Loucy (cell line): ENCODE data around the gene IER2.
A peak's percentile ranks its signal among the peaks of the same experiment; 100 is the strongest.
"Not testable (repeated sequence)": the region's sequence is repeated elsewhere in the genome, so short reads cannot be mapped to it uniquely, and the experiment has no call there.

Source experiments
- H2AFZ ChIP-seq: fragments of 200-600 bp; sonication (generic); 2 replicates; pipeline ENCODE4 v1.6.0; 2016; ENCODE audit warnings: antibody characterized with exemption, mild to moderate bottlenecking, low read length, moderate library complexity
- H3F3A ChIP-seq: fragments of 200-600 bp; 2 replicates; pipeline ENCODE4 v1.6.0; 2016; ENCODE audit warnings: antibody characterized with exemption, low read depth, mild to moderate bottlenecking
- H3K27me3 ChIP-seq: fragments of 200-600 bp; sonication (generic); 2 replicates; pipeline ENCODE4 v1.6.1; 2014; ENCODE audit warnings: low read length, mild to moderate bottlenecking; ENCODE audit not compliant: insufficient read depth, poor library complexity, severe bottlenecking
- H3K36me3 ChIP-seq: fragments of 200-600 bp; sonication (generic); 2 replicates; pipeline ENCODE4 v1.6.1; 2016; ENCODE audit warnings: low read length; ENCODE audit not compliant: insufficient read depth
- H3K4me1 ChIP-seq: fragments of 200-600 bp; sonication (generic); 2 replicates; pipeline ENCODE4 v1.5.1; 2014; ENCODE audit warnings: low read length, mild to moderate bottlenecking; ENCODE audit not compliant: insufficient read depth, poor library complexity, severe bottlenecking
- H3K4me2 ChIP-seq: fragments of 200-600 bp; sonication (generic); 2 replicates; pipeline ENCODE4 v1.6.0; 2014; ENCODE audit warnings: antibody characterized with exemption, low read length, low read depth, mild to moderate bottlenecking; ENCODE audit not compliant: poor library complexity, severe bottlenecking
- H3K4me3 ChIP-seq: fragments of 200-600 bp; sonication (generic); 2 replicates; pipeline ENCODE4 v1.5.1; 2014; ENCODE audit warnings: low read length, mild to moderate bottlenecking, mixed read lengths; ENCODE audit not compliant: poor library complexity, severe bottlenecking
- H3K79me2 ChIP-seq: fragments of 200-600 bp; sonication (generic); 2 replicates; pipeline ENCODE4 v1.6.1; 2014; ENCODE audit warnings: low read length; ENCODE audit not compliant: insufficient read depth
- H3K9ac ChIP-seq: fragments of 200-600 bp; sonication (generic); 2 replicates; pipeline ENCODE4 v1.6.0; 2014; ENCODE audit warnings: mild to moderate bottlenecking, low read depth, low read length, moderate library complexity; ENCODE audit not compliant: poor library complexity, severe bottlenecking
- H3K9me2 ChIP-seq: fragments of 200-600 bp; sonication (generic); replicated peaks from 2 replicates; pipeline ENCODE4 v1.6.1; 2016; ENCODE audit warnings: low read depth, low read length, mixed read lengths
- H3K9me3 ChIP-seq: fragments of 200-600 bp; sonication (generic); 2 replicates; pipeline ENCODE4 v1.6.1; 2014; ENCODE audit warnings: mild to moderate bottlenecking, antibody characterized with exemption, low read length, low read depth; ENCODE audit not compliant: insufficient read depth
- H4K20me1 ChIP-seq: fragments of 200-600 bp; sonication (generic); 2 replicates; pipeline ENCODE4 v1.6.0; 2014; ENCODE audit warnings: antibody characterized with exemption, low read length, mild to moderate bottlenecking; ENCODE audit not compliant: insufficient read depth, poor library complexity, severe bottlenecking
- EZH2phosphoT487 ChIP-seq: fragments of 200-600 bp; IDR thresholded peaks from 2 replicates; pipeline ENCODE4 v1.6.1; 2018; ENCODE audit warnings: antibody characterized with exemption, mild to moderate bottlenecking, moderate library complexity, borderline replicate concordance
- TF ChIP-seq, protein P1 (sequence below): fragments of 200-600 bp; sonication (generic); conservative IDR thresholded peaks from 2 replicates; pipeline ENCODE4 v1.5.1; 2014; ENCODE audit warnings: mild to moderate bottlenecking, antibody characterized with exemption, low read length

Gene IER2

GRCh38 chr19:13138916-13139198 is 11.4 kb upstream of the IER2 start:
- Histone ChIP-seq H3K9ac (no peak overlapping the region), H3K36me3 (peaks cover 46% of the 10 kb centered on the region; the same call in 1 of the 2 replicates), H2AFZ (no peak overlapping the region), H3K4me2 (no peak overlapping the region), H3K9me2 (no peaks in the 10 kb centered on the region), H3K4me1 (no peaks in the 10 kb centered on the region), H3K4me3 (no peak overlapping the region), H3K79me2 (peaks cover 15% of the 10 kb centered on the region; the same call in 1 of the 2 replicates), H3K27me3 (no peaks in the 10 kb centered on the region), H3F3A (no peaks in the 10 kb centered on the region), H3K9me3 (no peaks in the 10 kb centered on the region), H4K20me1 (peaks cover 2% of the 10 kb centered on the region)
- TF ChIP-seq EZH2phosphoT487: no peak
- TF ChIP-seq, protein P1, sequence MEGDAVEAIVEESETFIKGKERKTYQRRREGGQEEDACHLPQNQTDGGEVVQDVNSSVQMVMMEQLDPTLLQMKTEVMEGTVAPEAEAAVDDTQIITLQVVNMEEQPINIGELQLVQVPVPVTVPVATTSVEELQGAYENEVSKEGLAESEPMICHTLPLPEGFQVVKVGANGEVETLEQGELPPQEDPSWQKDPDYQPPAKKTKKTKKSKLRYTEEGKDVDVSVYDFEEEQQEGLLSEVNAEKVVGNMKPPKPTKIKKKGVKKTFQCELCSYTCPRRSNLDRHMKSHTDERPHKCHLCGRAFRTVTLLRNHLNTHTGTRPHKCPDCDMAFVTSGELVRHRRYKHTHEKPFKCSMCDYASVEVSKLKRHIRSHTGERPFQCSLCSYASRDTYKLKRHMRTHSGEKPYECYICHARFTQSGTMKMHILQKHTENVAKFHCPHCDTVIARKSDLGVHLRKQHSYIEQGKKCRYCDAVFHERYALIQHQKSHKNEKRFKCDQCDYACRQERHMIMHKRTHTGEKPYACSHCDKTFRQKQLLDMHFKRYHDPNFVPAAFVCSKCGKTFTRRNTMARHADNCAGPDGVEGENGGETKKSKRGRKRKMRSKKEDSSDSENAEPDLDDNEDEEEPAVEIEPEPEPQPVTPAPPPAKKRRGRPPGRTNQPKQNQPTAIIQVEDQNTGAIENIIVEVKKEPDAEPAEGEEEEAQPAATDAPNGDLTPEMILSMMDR: no peak

DNA sequence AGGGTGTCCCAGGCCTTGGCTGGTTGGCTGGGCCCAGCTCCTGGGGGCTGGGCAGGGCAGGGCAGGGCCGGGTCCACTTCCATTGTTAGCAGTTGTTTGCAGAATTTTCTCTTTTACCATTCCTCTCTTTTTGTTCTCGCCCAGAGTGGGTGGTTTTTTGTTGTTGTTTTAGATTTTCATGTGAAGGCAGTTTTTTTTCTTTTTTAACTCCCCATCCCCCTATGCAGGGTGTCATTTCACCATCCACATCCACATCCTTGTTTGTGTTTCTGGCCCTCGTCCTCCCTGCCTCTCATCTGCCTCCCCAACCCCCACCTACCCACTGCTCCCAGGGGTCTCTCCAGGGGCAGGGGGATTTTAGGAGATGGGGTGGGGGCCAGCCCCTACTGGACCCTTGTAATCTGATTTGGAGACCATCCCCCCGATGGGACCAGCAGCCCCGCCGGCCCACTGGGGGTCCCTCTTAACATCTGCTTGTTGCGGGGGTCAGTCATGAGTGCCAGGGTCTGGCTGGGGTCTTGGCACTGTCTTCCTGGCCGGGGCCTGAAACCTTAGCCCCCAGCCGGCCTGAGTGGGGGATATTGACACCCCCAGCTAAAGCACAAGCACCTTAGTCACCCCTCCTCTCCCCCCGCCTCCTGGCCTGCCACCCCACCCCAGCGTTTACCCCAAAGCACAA is 10.4 kb upstream of the IER2 start:
- Histone ChIP-seq H3K79me2 (peaks cover 7% of the 10 kb centered on the region; the same call in 1 of the 2 replicates), H4K20me1 (no peaks in the 10 kb centered on the region), H2AFZ (no peak overlapping the region), H3K4me3 (no peak overlapping the region), H3K4me2 (no peak overlapping the region), H3K9ac (no peak overlapping the region), H3K9me2 (no peaks in the 10 kb centered on the region), H3K36me3 (peaks cover 43% of the 10 kb centered on the region; the same call in 1 of the 2 replicates), H3K27me3 (no peaks in the 10 kb centered on the region), H3F3A (no peaks in the 10 kb centered on the region), H3K9me3 (no peaks in the 10 kb centered on the region), H3K4me1 (no peaks in the 10 kb centered on the region)
- TF ChIP-seq EZH2phosphoT487: no peak
- TF ChIP-seq, protein P1: no peak

GRCh38 chr19:13146763-13147563 is 3.2 kb upstream of the IER2 start:
- Histone ChIP-seq H3K4me2 (no peak overlapping the region), H3K36me3 (no peaks in the 10 kb centered on the region), H4K20me1 (no peaks in the 10 kb centered on the region), H3K9me3 (no peaks in the 10 kb centered on the region), H2AFZ (no peak overlapping the region), H3K27me3 (no peaks in the 10 kb centered on the region), H3K9ac (no peak overlapping the region), H3F3A (no peaks in the 10 kb centered on the region), H3K79me2 (peaks cover 26% of the 10 kb centered on the region), H3K4me3 (no peak overlapping the region), H3K9me2 (no peaks in the 10 kb centered on the region), H3K4me1 (peaks cover 9% of the 10 kb centered on the region)
- no peak for TF ChIP-seq EZH2phosphoT487
- TF ChIP-seq, protein P1: no peak

DNA sequence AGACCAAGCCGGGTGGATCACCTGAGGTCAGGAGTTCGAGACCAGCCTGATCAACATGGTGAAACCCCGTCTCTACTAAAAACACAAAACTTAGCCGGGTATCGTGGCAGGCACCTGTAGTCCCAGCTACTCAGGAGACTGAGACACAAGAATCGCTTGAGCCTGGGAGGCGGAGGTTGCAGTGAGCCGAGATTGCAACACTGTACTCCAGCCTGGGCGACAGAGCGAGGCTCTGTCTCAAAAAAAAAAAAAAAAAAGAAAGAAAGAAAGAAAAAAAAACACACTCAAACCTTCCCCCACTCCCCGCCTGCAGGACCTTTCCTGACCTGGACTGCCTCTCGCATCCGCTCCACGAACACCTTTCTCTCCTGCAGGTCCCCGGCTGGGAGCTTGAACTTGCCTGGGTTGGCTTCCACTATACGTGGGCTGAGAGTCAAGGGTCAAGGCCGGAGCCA is 1.0 kb upstream of the IER2 start:
- H2AFZ ChIP-seq: peak overlapping the region; percentile 88; the same call in 1 of the 2 replicates

More for the DNA sequence above, 1.0 kb upstream of the IER2 start:
- not testable (repeated sequence) for H3K9me3 ChIP-seq, H3K9me2 ChIP-seq, H3F3A ChIP-seq, H3K4me1 ChIP-seq, H3K36me3 ChIP-seq
- H3K9ac ChIP-seq: peak overlapping the region; percentile 95
- peaks cover 45% of the 10 kb centered on the region for H3K79me2 ChIP-seq
- H3K4me2 ChIP-seq: peak overlapping the region; percentile 85
- peaks cover 12% of the 10 kb centered on the region for H4K20me1 ChIP-seq
- peak overlapping the region; percentile 98 for H3K4me3 ChIP-seq
- H3K27me3 ChIP-seq: peaks cover 11% of the 10 kb centered on the region
